IMR-90 (cell line): ENCODE data around the gene OR10H2. TPM values are rescaled to one million over a fixed set of nuclear protein-coding genes. Genes with fewer than 3 reads are reported as not detected.
A peak's percentile ranks its signal among the peaks of the same experiment; 100 is the strongest.

ENCODE experiments used
- ATAC-seq: fragments of 200-7000 bp; cut with Tn5 transposase; 2 replicates; pipeline ENCODE4 v1.9.1; 2020; ENCODE audit warnings: low read depth, mild to moderate bottlenecking, moderate library complexity
- BruUV-seq: library from RNA; stranded (reverse); fragments of 400-500 nt; replicated peaks from 2 replicates; lab custom pipeline; 2021; lab: Mats Ljungman, UMichigan
- CTCF ChIA-PET: fragments of 300-600 bp; formaldehyde crosslinking; extraction: SDS; loops from one replicate; lab custom pipeline; 2021; ENCODE audit warnings: antibody characterized with exemption; lab: Yijun Ruan, JAX
- POLR2A ChIA-PET: fragments of 300-600 bp; sonication (Branson Sonifier 250); formaldehyde crosslinking; loops from one replicate; lab custom pipeline; 2022; ENCODE audit warnings: antibody characterized with exemption; ENCODE audit not compliant: unreplicated experiment; lab: Charles Lee
- DNase-seq: peaks from one replicate; pipeline ENCODE4 v3.0.0; 2013
- H2AFZ ChIP-seq: replicated peaks from 2 replicates; pipeline ENCODE3; 2013; ENCODE audit warnings: low read length, mild to moderate bottlenecking; ENCODE audit not compliant: poor library complexity
- H2AK5ac ChIP-seq: 2 replicates; pipeline ENCODE4 v1.6.1; 2013; ENCODE audit warnings: low read depth, low read length, inconsistent platforms
- H2AK9ac ChIP-seq: replicated peaks from 2 replicates; pipeline ENCODE3; 2013; ENCODE audit warnings: mild to moderate bottlenecking, low read depth, low read length, moderate library complexity; ENCODE audit not compliant: poor library complexity
- H2BK120ac ChIP-seq: 2 replicates; pipeline ENCODE4 v1.6.1; 2013; ENCODE audit warnings: low read depth, low read length, inconsistent platforms
- H2BK15ac ChIP-seq: 3 replicates; pipeline ENCODE4 v1.6.1; 2013; ENCODE audit warnings: low read depth, low read length, inconsistent platforms
- H2BK20ac ChIP-seq: 2 replicates; pipeline ENCODE4 v1.6.1; 2013; ENCODE audit warnings: low read depth, mild to moderate bottlenecking, inconsistent platforms, low read length, moderate library complexity
- H2BK5ac ChIP-seq: 2 replicates; pipeline ENCODE4 v1.6.1; 2013; ENCODE audit warnings: mild to moderate bottlenecking, low read depth, low read length, inconsistent platforms; ENCODE audit not compliant: poor library complexity, severe bottlenecking
- H3K14ac ChIP-seq: replicated peaks from 2 replicates; pipeline ENCODE4 v1.6.1; 2013; ENCODE audit warnings: low read depth, low read length, inconsistent platforms
- H3K18ac ChIP-seq: 2 replicates; pipeline ENCODE4 v1.6.1; 2013; ENCODE audit warnings: low read depth, low read length, control low read depth
- H3K23ac ChIP-seq: 2 replicates; pipeline ENCODE4 v1.6.1; 2013; ENCODE audit warnings: low read depth, low read length, inconsistent platforms
- H3K27ac ChIP-seq: 2 replicates; pipeline ENCODE4 v1.5.1; 2013; ENCODE audit warnings: mild to moderate bottlenecking, control low read depth, low read length; ENCODE audit not compliant: insufficient read depth
- H3K27me3 ChIP-seq: 2 replicates; pipeline ENCODE4 v1.6.1; 2013; ENCODE audit warnings: low read length; ENCODE audit not compliant: control insufficient read depth, insufficient read depth
- H3K36me3 ChIP-seq: 2 replicates; pipeline ENCODE4 v1.6.1; 2013; ENCODE audit warnings: low read length, mixed read lengths; ENCODE audit not compliant: control insufficient read depth, insufficient read depth
- H3K4ac ChIP-seq: 2 replicates; pipeline ENCODE4 v1.6.1; 2013; ENCODE audit warnings: low read depth, low read length, inconsistent platforms
- H3K4me1 ChIP-seq: 2 replicates; pipeline ENCODE4 v1.6.1; 2013; ENCODE audit warnings: low read length, mixed read lengths; ENCODE audit not compliant: control insufficient read depth, insufficient read depth
- H3K4me2 ChIP-seq: 2 replicates; pipeline ENCODE4 v1.6.1; 2013; ENCODE audit warnings: low read depth, mild to moderate bottlenecking, control low read depth, low read length, moderate library complexity
- H3K4me3 ChIP-seq: 2 replicates; pipeline ENCODE4 v1.5.1; 2013; ENCODE audit warnings: low read depth, mild to moderate bottlenecking, control low read depth, low read length, moderate library complexity; ENCODE audit not compliant: insufficient read depth
- H3K56ac ChIP-seq: 2 replicates; pipeline ENCODE4 v1.6.1; 2013; ENCODE audit warnings: low read length, inconsistent platforms; ENCODE audit not compliant: insufficient read depth; ENCODE audit errors: extremely low read depth
- H3K79me1 ChIP-seq, 2 experiments: 2 replicates each; pipeline ENCODE4 v1.6.1; 2013; ENCODE audit warnings: low read length in 2 of 2, inconsistent platforms in 1 of 2, low read depth in 1 of 2
- H3K9ac ChIP-seq: 2 replicates; pipeline ENCODE4 v1.6.1; 2013; ENCODE audit warnings: low read depth, low read length, control low read depth
- H3K9me1 ChIP-seq: 2 replicates; pipeline ENCODE4 v1.6.1; 2013; ENCODE audit warnings: low read length, inconsistent platforms; ENCODE audit not compliant: insufficient read depth
- H3K9me3 ChIP-seq: 2 replicates; pipeline ENCODE4 v1.6.1; 2013; ENCODE audit warnings: low read length; ENCODE audit not compliant: control insufficient read depth, insufficient read depth
- H4K20me1 ChIP-seq: 2 replicates; pipeline ENCODE4 v1.6.1; 2013; ENCODE audit warnings: low read length, inconsistent platforms; ENCODE audit not compliant: insufficient read depth
- H4K5ac ChIP-seq: 2 replicates; pipeline ENCODE4 v1.6.1; 2013; ENCODE audit warnings: mild to moderate bottlenecking, low read depth, low read length, control low read depth
- H4K8ac ChIP-seq, 2 experiments: 2 replicates each; pipeline ENCODE4 v1.6.1; 2013; ENCODE audit warnings: low read depth in 2 of 2, low read length in 2 of 2, control low read depth in 1 of 2, inconsistent platforms in 1 of 2
- H4K91ac ChIP-seq: 2 replicates; pipeline ENCODE4 v1.6.1; 2013; ENCODE audit warnings: low read depth, low read length, inconsistent platforms; ENCODE audit not compliant: insufficient read depth
- BHLHE40 ChIP-seq: fragments of 150-350 bp; IDR thresholded peaks from 2 replicates; pipeline ENCODE4 v1.6.1; 2016; ENCODE audit warnings: mild to moderate bottlenecking, low read depth, low read length
- CEBPB ChIP-seq: IDR thresholded peaks from 2 replicates; pipeline ENCODE4 v1.6.1; 2012; ENCODE audit warnings: low read depth, low read length, improper control_type of control experiment
- CTCF ChIP-seq: conservative IDR thresholded peaks from 2 replicates; pipeline ENCODE4 v1.5.1; 2012; ENCODE audit warnings: mild to moderate bottlenecking, low read depth, low read length, improper control_type of control experiment
- FOS ChIP-seq: fragments of 150-350 bp; IDR thresholded peaks from 2 replicates; pipeline ENCODE4 v1.6.1; 2016; ENCODE audit warnings: low read depth, low read length
- MAFK ChIP-seq: IDR thresholded peaks from 2 replicates; pipeline ENCODE4 v1.6.1; 2012; ENCODE audit warnings: low read depth, low read length, improper control_type of control experiment
- MXI1 ChIP-seq: IDR thresholded peaks from 2 replicates; pipeline ENCODE4 v1.6.1; 2012; ENCODE audit warnings: low read depth, mild to moderate bottlenecking, low read length, moderate library complexity, borderline replicate concordance
- NFE2L2 ChIP-seq: fragments of 150-350 bp; IDR thresholded peaks from 2 replicates; pipeline ENCODE4 v1.6.1; 2016; ENCODE audit warnings: low read depth, mild to moderate bottlenecking, low read length
- POLR2A ChIP-seq: IDR thresholded peaks from 2 replicates; pipeline ENCODE4 v1.6.1; 2012; ENCODE audit warnings: mild to moderate bottlenecking, low read depth, low read length
- RCOR1 ChIP-seq: IDR thresholded peaks from 2 replicates; pipeline ENCODE4 v1.6.1; 2012; ENCODE audit warnings: mild to moderate bottlenecking, low read length, improper control_type of control experiment; ENCODE audit not compliant: insufficient replicate concordance
- RFX5 ChIP-seq: IDR thresholded peaks from 2 replicates; pipeline ENCODE4 v1.8.0; 2012; ENCODE audit warnings: low read depth, mild to moderate bottlenecking, low read length, moderate library complexity
- SMC3 ChIP-seq: fragments of 150-350 bp; IDR thresholded peaks from 2 replicates; pipeline ENCODE4 v1.6.1; 2016; ENCODE audit warnings: low read depth, mild to moderate bottlenecking, antibody characterized with exemption, low read length, moderate library complexity
- WGBS, 2 experiments: methylation state at CpG; one replicate each; pipeline versions ENCODE4 v1.1.5 to v1.1.7; 2013; ENCODE audit warnings: missing lambda C conversion rate in 2 of 2; ENCODE audit not compliant: insufficient read length in 1 of 2; ENCODE audit errors: extremely low coverage in 2 of 2; 5-methylcytosine and 5-hydroxymethylcytosine counted together
- dilution Hi-C: fragments of 300-500 bp; cut with HindIII; formaldehyde crosslinking; loops from one replicate; pipeline ENCODE4 v1.14.3; 2018; ENCODE audit warnings: low sequenced_read_pairs; ENCODE audit not compliant: unreplicated experiment
- in situ Hi-C: fragments of 300-500 bp; cut with MboI; formaldehyde crosslinking; loops from 3 replicates; pipeline ENCODE4 v1.14.3; 2019; ENCODE audit warnings: low sequenced_read_pairs, inconsistent platforms, mixed read lengths
- intact Hi-C: fragments of 100-400 bp; cut with micrococcal nuclease; formaldehyde crosslinking; loops from 2 replicates; pipeline ENCODE4 v1.10.0; 2022
- polyA plus RNA-seq, 3 experiments: library from polyadenylated mRNA; depleted of rRNA; stranded (reverse); fragments of >200 nt; gene quantifications; 2 replicates each; pipeline ENCODE4 v1.2.3, GENCODE V29; 2012; ENCODE audit warnings: low replicate concordance in 1 of 3
- total RNA-seq: library from RNA; depleted of rRNA; stranded (reverse); fragments of >200 nt; gene quantifications from 2 replicates; pipeline ENCODE4 v1.2.3, GENCODE V29; 2012
- TF ChIP-seq, protein P1 (sequence below): fragments of 150-350 bp; IDR thresholded peaks from 2 replicates; pipeline ENCODE4 v1.6.1; 2017; ENCODE audit warnings: mild to moderate bottlenecking, antibody characterized with exemption, low read length, low read depth

The OR10H2 gene
- total and polyA plus RNA-seq, 2 of the 4 experiments (the other 2 are of a cell fraction), result not detected

- H2BK20ac ChIP-seq, result no peak overlapping the region
- no peak overlapping the region for H3K23ac ChIP-seq
- ChIA-PET POLR2A (no interaction called here), CTCF (no interaction called here)
- H4K5ac ChIP-seq, result no peak overlapping the region
- 13% methylated on average over 12 of the region's 25 CpGs; no CpG with 5 or more reads in 1 of the 2 experiments for WGBS, 2 experiments
- H3K4ac ChIP-seq, result no peak overlapping the region
- H4K8ac ChIP-seq, result no peak overlapping the region
- H2AFZ ChIP-seq, result peak overlapping the region; percentile 21
- dilution Hi-C loops (no loop called here), intact Hi-C loops (no loop called here), in situ Hi-C loops (no loop called here)
- no peak overlapping the region for H3K27ac ChIP-seq
- ATAC-seq (no peak), DNase-seq (no peak)
- H4K91ac ChIP-seq, result no peak overlapping the region
- H3K9me1 ChIP-seq, result no peaks in the 10 kb centered on the region
- H2BK15ac ChIP-seq, result no peak overlapping the region
- H3K4me2 ChIP-seq, result no peak overlapping the region
- no peak overlapping the region for H3K4me3 ChIP-seq
- no peak overlapping the region for H2BK120ac ChIP-seq
- no peak overlapping the region for H2BK5ac ChIP-seq
- no peak overlapping the region for H3K14ac ChIP-seq
- no peaks in the 10 kb centered on the region for H3K79me1 ChIP-seq
- no peak overlapping the region for H3K9ac ChIP-seq
- BruUV-seq, result no TSS peak
- H3K27me3 ChIP-seq, result no peaks in the 10 kb centered on the region
- no peak overlapping the region for H3K18ac ChIP-seq
- no peaks in the 10 kb centered on the region for H3K36me3 ChIP-seq
- H3K56ac ChIP-seq, result no peak overlapping the region
- H3K4me1 ChIP-seq, result no peaks in the 10 kb centered on the region
- H2AK9ac ChIP-seq, result no peak overlapping the region
- peaks cover 17% of the 10 kb centered on the region for H3K9me3 ChIP-seq
- no peak overlapping the region for H2AK5ac ChIP-seq
- no peaks in the 10 kb centered on the region for H4K20me1 ChIP-seq
- TF ChIP-seq POLR2A (no peak), BHLHE40 (no peak), NFE2L2 (no peak), MAFK (no peak), CEBPB (no peak), CTCF (no peak), SMC3 (no peak), RFX5 (no peak), MXI1 (no peak), RCOR1 (no peak), FOS (no peak)
- TF ChIP-seq, protein P1, sequence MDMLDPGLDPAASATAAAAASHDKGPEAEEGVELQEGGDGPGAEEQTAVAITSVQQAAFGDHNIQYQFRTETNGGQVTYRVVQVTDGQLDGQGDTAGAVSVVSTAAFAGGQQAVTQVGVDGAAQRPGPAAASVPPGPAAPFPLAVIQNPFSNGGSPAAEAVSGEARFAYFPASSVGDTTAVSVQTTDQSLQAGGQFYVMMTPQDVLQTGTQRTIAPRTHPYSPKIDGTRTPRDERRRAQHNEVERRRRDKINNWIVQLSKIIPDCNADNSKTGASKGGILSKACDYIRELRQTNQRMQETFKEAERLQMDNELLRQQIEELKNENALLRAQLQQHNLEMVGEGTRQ, result no peak
Measured at GRCh38 chr19:15722956-15723355, 4.9 kb upstream of the OR10H2 start.
